ENCODE measurements around the gene ZFAND3. TPM values are rescaled to one million over a fixed set of nuclear protein-coding genes. Genes with fewer than 3 reads are reported as not detected.
A peak's percentile ranks its signal among the peaks of the same experiment; 100 is the strongest.

The ZFAND3 gene
- polyA plus RNA-seq, 1 of the 3 experiments (the other 2 are of a cell fraction), result 16.7 TPM

DNA sequence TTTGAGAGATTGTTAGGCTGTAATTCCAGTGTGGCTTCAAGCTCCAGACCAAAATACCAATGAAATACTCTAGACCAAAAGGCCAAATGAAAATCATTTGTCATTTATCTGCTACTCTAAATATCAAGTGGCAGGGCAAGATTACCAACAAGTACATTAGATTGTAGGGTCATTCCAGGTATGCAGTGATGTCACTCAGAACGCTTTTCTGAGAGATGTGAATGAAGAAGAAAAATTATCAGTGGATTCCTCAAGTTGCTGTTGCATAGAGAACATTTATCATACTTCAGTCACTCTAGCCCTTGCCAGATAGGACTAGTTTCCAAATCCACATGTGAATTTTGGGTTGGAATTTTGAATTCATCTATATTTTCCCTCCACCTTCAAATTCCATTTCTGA, 65.0 kb downstream of the ZFAND3 start:
- H3K4me2 ChIP-seq, result no peak overlapping the region
- no peaks in the 10 kb centered on the region for H3K27me3 ChIP-seq (ENCODE audit: insufficient read depth)
- no peak overlapping the region for H3K9ac ChIP-seq
- peaks cover 0 to 4% of the 10 kb centered on the region in 2 experiments for H3K36me3 ChIP-seq (replicated peaks in 1 of 2; ENCODE audit: control insufficient read depth in 1 of 2, insufficient read depth in 2 of 2, low read length in 1 of 2)
- peaks cover 20% of the 10 kb centered on the region for H3F3A ChIP-seq (replicated peaks; ENCODE audit: insufficient read depth)
- H3K9me2 ChIP-seq, result no peaks in the 10 kb centered on the region
- no peak overlapping the region for H3K4me3 ChIP-seq (ENCODE audit: low read depth in 2 of 2, low read length in 1 of 2)
- POLR2A ChIA-PET, result no interaction called here
- peaks cover 2 to 11% of the 10 kb centered on the region in 2 experiments; a peak in 3 of 4 replicates for H3K4me1 ChIP-seq (ENCODE audit: control insufficient read depth in 1 of 2, insufficient read depth in 2 of 2, low read depth in 1 of 2, low read length in 1 of 2)
- H3K27ac ChIP-seq (ENCODE audit: low read depth in 2 of 2, low read length in 1 of 2), result no peak overlapping the region
- 100% methylated on average over 1 of the region's 1 CpG for WGBS (ENCODE audit: low lambda C conversion rate)
- TF ChIP-seq, protein P1, sequence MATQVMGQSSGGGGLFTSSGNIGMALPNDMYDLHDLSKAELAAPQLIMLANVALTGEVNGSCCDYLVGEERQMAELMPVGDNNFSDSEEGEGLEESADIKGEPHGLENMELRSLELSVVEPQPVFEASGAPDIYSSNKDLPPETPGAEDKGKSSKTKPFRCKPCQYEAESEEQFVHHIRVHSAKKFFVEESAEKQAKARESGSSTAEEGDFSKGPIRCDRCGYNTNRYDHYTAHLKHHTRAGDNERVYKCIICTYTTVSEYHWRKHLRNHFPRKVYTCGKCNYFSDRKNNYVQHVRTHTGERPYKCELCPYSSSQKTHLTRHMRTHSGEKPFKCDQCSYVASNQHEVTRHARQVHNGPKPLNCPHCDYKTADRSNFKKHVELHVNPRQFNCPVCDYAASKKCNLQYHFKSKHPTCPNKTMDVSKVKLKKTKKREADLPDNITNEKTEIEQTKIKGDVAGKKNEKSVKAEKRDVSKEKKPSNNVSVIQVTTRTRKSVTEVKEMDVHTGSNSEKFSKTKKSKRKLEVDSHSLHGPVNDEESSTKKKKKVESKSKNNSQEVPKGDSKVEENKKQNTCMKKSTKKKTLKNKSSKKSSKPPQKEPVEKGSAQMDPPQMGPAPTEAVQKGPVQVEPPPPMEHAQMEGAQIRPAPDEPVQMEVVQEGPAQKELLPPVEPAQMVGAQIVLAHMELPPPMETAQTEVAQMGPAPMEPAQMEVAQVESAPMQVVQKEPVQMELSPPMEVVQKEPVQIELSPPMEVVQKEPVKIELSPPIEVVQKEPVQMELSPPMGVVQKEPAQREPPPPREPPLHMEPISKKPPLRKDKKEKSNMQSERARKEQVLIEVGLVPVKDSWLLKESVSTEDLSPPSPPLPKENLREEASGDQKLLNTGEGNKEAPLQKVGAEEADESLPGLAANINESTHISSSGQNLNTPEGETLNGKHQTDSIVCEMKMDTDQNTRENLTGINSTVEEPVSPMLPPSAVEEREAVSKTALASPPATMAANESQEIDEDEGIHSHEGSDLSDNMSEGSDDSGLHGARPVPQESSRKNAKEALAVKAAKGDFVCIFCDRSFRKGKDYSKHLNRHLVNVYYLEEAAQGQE (IDR thresholded peaks at IDR 0.05; ENCODE audit: low read depth, low read length), result no peak
- TF ChIP-seq GATA2 (CRISPR knock-in tag; IDR thresholded peaks at IDR 0.05) (no peak), TCF12 (IDR thresholded peaks at IDR 0.05) (no peak)
- H3K79me2 ChIP-seq (ENCODE audit: insufficient read depth), result peaks cover 99% of the 10 kb centered on the region
- H2AFZ ChIP-seq (ENCODE audit: low read depth), result no peak overlapping the region
- H4K20me1 ChIP-seq (ENCODE audit: insufficient read depth), result peaks cover 98% of the 10 kb centered on the region
- DNase-seq, result no peak
- H3K9me3 ChIP-seq, result no peaks in the 10 kb centered on the region
- CTCF ChIA-PET, result no interaction called here

DNA sequence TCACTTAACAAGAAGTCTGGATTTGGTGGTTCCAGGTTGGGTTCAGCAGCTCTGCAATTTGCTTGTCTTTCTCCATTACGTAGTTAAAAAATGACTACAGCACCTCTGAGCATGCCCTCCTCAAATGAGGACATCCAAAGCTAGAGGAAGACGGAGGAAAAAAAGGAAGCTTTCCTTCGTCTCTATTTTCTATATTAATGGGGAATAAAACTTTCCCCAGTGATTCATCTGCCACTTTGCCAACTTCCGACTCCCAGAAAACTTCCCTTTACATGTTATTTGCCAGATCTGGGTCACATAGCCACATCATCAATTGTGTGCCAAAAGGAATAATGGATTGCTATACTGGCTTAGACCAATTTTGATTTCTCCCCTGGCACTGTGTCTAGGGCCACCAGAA, 69.5 kb downstream of the ZFAND3 start:
- Histone ChIP-seq H3K79me2 (ENCODE audit: insufficient read depth) (peaks cover 96% of the 10 kb centered on the region), H3K27ac (ENCODE audit: low read depth in 2 of 2, low read length in 1 of 2) (peak overlapping the region in 1 of 2 experiments; percentile 6; a peak in 1 of 4 replicates), H2AFZ (ENCODE audit: low read depth) (no peak overlapping the region), H3K27me3 (ENCODE audit: insufficient read depth) (no peaks in the 10 kb centered on the region), H3K9ac (no peak overlapping the region), H3K4me1 (ENCODE audit: control insufficient read depth in 1 of 2, insufficient read depth in 2 of 2, low read depth in 1 of 2, low read length in 1 of 2) (peaks cover 4 to 5% of the 10 kb centered on the region in 2 experiments; a peak in 3 of 4 replicates), H3F3A (replicated peaks; ENCODE audit: insufficient read depth) (peaks cover 17% of the 10 kb centered on the region), H3K9me3 (no peaks in the 10 kb centered on the region), H3K9me2 (no peaks in the 10 kb centered on the region), H3K4me2 (no peak overlapping the region), H4K20me1 (ENCODE audit: insufficient read depth) (peaks cover 75% of the 10 kb centered on the region), H3K36me3 (replicated peaks in 1 of 2; ENCODE audit: control insufficient read depth in 1 of 2, insufficient read depth in 2 of 2, low read length in 1 of 2) (peaks cover 0 to 6% of the 10 kb centered on the region in 2 experiments), H3K4me3 (ENCODE audit: low read depth in 2 of 2, low read length in 1 of 2) (no peak overlapping the region)
- WGBS (ENCODE audit: low lambda C conversion rate), result 67% methylated on average over 4 of the region's 4 CpGs
- ChIA-PET CTCF (interaction anchor here (1.0 to 1.6 kb wide), 3 partner anchors 8 to 30 kb away, joined by 3 to 5 read pairs (median 3); no protein-coding TSS in a partner anchor), POLR2A (no interaction called here)
- DNase-seq, result no peak
- TF ChIP-seq TAF1 (IDR thresholded peaks at IDR 0.05; ENCODE audit: borderline replicate concordance, low read depth, low read length) (no peak), RAD21 (IDR thresholded peaks at IDR 0.05; ENCODE audit: low read length) (no peak), RFX5 (IDR thresholded peaks at IDR 0.05; ENCODE audit: low read length) (no peak), ELF1 (IDR thresholded peaks at IDR 0.05) (no peak), NRF1 (IDR thresholded peaks at IDR 0.05; ENCODE audit: low read depth, low read length) (no peak), FOXJ3 (CRISPR knock-in tag; IDR thresholded peaks at IDR 0.05) (no peak), JUND (IDR thresholded peaks at IDR 0.05) (0 out of 2 replicates have a peak, but pooled peaks have one; percentile 10), FOXM1 (IDR thresholded peaks at IDR 0.05; ENCODE audit: low read depth) (no peak)
- TF ChIP-seq, protein P2, sequence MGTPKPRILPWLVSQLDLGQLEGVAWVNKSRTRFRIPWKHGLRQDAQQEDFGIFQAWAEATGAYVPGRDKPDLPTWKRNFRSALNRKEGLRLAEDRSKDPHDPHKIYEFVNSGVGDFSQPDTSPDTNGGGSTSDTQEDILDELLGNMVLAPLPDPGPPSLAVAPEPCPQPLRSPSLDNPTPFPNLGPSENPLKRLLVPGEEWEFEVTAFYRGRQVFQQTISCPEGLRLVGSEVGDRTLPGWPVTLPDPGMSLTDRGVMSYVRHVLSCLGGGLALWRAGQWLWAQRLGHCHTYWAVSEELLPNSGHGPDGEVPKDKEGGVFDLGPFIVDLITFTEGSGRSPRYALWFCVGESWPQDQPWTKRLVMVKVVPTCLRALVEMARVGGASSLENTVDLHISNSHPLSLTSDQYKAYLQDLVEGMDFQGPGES (IDR thresholded peaks at IDR 0.05; ENCODE audit: low read depth, low read length), result no peak
- TF ChIP-seq, protein P3, sequence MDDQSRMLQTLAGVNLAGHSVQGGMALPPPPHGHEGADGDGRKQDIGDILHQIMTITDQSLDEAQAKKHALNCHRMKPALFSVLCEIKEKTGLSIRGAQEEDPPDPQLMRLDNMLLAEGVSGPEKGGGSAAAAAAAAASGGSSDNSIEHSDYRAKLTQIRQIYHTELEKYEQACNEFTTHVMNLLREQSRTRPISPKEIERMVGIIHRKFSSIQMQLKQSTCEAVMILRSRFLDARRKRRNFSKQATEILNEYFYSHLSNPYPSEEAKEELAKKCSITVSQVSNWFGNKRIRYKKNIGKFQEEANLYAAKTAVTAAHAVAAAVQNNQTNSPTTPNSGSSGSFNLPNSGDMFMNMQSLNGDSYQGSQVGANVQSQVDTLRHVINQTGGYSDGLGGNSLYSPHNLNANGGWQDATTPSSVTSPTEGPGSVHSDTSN (IDR thresholded peaks at IDR 0.05), result peak; percentile 35; the same call in 1 of the 2 replicates
- TF ChIP-seq, protein P4, sequence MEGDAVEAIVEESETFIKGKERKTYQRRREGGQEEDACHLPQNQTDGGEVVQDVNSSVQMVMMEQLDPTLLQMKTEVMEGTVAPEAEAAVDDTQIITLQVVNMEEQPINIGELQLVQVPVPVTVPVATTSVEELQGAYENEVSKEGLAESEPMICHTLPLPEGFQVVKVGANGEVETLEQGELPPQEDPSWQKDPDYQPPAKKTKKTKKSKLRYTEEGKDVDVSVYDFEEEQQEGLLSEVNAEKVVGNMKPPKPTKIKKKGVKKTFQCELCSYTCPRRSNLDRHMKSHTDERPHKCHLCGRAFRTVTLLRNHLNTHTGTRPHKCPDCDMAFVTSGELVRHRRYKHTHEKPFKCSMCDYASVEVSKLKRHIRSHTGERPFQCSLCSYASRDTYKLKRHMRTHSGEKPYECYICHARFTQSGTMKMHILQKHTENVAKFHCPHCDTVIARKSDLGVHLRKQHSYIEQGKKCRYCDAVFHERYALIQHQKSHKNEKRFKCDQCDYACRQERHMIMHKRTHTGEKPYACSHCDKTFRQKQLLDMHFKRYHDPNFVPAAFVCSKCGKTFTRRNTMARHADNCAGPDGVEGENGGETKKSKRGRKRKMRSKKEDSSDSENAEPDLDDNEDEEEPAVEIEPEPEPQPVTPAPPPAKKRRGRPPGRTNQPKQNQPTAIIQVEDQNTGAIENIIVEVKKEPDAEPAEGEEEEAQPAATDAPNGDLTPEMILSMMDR (IDR thresholded peaks at IDR 0.05), result no peak

All from SK-N-SH (cell line).